GM18505 (cell line): Measurements from ENCODE around the gene ASNS.
"Not testable (repeated sequence)": the region's sequence is repeated elsewhere in the genome, so short reads cannot be mapped to it uniquely, and the experiment has no call there.

Experiments
- ATAC-seq: cut with Tn5 transposase; IDR thresholded peaks from one replicate; pipeline ENCODE4 v1.9.1; 2021; ENCODE audit not compliant: unreplicated experiment
- POLR2A ChIP-seq: IDR thresholded peaks from 4 replicates; pipeline ENCODE4 v1.6.1; 2011; ENCODE audit warnings: borderline replicate concordance; ENCODE audit not compliant: insufficient read depth, insufficient read length; ENCODE audit errors: extremely low read depth

Gene ASNS

DNA sequence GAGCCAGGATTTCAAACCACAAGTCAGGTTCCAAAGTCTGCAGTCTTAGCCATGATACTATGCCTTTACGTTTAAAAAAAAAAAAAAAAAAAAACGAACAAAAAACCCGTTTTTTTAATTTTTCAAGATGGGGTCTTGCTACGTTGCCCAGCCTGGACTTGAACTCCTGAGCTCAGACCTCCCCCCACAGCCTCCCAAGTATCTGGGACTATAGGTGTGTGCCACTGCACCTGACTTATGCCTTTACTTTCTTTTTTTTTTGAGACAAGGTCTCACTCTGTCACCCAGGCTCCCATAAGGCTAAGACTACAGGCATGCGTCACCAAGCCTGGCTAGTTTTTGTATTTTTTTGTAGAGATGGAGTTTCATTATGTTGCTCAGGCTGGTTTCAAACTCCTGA lies 14.7 kb downstream of the ASNS start:
- TF ChIP-seq POLR2A = no peak
- ATAC-seq = no peak

DNA sequence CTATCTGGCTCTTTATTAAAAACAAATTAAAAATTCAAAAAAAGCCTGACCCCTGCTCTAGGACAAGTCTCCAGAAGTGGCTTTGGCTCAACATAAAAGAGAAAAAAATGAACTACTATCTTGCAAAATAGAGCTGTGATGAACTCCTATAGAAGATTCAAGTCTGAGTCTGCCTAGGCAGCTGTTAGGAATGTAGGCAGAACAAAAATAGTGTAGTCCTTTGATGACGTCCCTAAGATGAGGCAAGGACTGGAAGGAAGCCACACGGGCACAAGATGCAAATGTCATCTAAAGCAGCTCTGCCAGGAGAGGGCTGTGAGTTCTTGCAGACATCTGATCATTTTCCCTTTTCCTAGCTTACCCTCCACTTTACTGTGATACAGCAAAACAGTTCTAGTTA lies 20.5 kb downstream of the ASNS start:
- no peak for ATAC-seq
- TF ChIP-seq POLR2A = no peak

DNA sequence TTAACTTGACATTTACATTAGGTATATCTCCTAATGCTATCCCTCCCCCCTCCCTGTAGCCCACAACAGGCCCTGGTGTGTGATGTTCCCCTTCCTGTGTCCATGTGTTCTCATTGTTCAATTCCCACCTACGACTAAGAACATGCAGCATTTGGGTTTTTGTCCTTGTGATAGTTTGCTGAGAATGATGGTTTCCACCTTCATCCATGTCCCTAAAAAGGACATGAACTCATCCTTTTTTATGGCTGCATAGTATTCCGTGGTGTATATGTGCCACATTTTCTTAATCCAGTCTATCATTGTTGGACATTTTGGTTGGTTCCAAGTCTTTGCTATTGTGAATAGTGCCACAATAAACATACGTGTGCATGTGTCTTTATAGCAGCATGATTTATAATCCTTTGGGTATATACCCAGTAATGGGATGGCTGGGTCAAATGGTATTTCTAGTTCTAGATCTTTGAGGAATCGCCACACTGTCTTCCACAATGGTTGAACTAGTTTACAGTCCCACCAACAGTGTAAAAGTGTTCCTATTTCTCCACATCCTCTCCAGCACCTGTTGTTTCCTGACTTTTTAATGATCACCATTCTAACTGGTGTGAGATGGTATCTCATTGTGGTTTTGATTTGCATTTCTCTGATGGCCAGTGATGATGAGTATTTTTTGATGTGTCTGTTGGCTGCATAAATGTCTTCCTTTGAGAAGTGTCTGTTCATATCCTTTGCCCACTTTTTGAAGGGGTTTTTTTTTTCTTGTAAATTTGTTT lies 21.8 kb downstream of the ASNS start:
- ATAC-seq = not testable (repeated sequence)

DNA sequence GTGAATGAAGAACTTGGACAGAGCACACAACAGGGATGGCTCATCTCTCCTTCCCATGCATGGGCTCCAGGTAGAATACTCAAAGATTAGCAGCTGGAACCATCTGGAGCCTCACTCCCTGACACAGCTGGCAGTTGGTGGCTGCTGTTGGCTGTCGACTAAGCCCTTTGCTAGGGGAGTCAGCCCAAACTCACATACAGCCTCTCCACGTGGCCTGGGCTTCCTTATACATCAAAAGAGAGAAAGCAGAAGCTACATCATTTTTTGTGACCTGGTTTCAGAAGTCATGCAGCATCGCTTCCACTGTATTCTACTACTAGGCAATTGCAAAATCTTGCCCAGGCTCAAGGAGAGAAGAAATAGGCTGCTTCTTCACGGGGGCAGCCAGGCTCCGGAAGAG lies 24.4 kb downstream of the ASNS start:
- no peak for ATAC-seq
- no peak for TF ChIP-seq POLR2A

DNA sequence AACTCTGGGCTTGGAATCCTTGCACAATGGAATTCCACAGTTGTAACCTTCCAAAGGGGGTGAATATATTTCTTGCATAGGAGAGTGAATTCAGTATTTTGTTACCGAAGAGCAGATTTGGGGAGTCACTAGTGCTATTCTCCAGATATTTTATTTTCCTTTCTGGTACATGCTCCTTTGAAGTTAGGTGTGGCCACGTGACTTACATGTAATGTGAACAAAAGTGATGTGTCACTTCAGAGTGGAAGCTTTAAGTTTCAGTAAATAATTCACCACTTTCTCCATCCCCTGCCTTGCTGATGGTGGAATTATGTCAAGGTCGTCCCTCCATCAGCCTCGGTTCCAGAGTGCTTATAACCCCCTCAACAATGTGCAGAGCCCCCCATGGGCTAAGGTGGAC lies 25.3 kb downstream of the ASNS start:
- TF ChIP-seq POLR2A = no peak
- ATAC-seq = no peak

DNA sequence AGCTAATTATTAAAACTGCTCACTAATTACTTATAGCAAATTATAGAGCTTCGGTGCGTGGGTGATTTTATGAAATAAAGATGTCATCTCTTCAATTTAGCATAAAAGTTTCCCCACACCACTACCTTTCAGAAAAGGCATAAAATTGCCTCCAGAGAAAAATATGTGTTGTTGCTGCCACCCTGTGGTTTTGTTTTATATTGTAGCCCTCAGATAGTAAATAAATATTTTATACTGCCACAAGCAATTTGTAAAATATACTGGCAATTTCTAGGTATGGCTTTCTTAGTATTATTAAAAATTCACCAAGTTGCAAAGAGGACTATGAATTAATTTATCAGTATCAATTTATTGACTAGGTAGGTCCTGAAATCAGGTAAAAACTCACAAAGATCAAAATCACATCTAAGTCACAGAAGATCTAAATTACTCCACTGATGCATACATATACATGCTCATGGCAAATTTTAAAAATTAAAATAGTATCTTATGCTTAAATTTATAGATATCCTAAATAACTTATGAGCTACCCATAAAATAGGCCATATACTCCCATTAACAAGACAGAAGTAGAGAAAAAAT lies 26.5 kb downstream of the ASNS start:
- no peak for ATAC-seq
- TF ChIP-seq POLR2A = no peak

DNA sequence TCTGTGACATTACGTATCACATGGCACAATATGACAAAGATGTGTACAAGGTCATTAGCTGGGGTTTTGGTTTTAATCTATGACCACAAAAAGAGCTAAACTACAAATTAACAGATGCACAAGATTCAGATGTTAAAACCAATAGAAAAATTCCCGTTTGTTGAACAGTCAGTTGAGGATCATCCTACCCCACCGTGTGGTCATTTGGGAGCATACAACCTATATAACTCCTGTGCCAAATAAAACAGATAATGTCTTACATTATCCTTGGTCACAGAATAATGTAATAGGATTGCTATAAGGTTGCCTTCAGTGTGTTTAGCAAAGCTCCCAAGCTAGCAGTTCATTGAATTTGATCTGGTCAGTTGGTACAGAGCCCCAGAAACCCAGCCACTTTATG lies 28.2 kb downstream of the ASNS start:
- ATAC-seq = no peak
- no peak for TF ChIP-seq POLR2A

DNA sequence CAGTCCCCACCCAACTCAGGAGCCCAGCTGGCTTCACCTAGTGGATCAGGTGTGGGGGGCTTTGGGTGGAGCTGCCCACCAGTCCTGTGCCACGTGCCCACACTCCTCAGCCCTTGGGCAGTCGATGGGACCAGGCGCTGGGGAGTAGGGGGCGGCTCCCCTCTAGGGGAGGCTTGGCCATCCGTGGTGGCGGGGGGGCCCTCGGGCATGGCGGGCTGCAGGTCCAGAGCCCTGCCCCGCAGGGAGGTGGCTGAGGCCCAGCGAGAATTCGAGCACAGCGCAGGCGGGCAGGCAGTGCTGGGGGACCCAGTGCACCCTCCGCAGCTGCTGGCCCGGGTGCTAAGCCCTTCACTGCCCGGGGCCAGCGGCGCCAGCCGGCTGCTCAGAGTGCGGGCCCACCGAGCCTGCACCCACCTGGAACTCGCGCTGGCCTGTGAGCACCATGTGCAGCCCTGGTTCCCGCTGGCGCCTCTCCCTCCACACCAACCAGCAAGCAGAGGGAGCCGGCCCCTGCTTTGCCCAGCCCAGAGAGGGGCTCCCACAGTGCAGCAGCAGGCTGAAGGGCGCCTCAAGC lies 29.3 kb downstream of the ASNS start:
- TF ChIP-seq POLR2A = no peak
- no peak for ATAC-seq

DNA sequence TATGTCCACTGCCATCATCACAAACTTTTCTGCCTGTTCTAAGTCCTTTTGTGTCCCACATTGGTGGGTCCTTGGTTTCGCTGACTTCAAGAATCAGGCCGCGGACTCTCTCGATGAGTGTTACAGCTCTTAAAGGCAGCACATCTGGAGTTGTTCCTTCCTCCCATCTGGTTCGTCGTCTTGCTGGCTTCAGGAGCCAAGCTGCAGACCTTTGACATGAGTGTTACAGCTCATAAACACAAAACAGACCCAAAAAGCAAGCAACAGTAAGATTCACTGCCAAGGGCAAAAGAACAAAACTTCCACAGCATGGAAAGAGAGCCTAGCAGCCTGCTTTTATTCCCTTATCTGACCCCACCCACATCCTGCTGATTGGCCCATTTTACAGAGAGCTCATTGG lies 30.2 kb downstream of the ASNS start:
- ATAC-seq = no peak
- TF ChIP-seq POLR2A = no peak

DNA sequence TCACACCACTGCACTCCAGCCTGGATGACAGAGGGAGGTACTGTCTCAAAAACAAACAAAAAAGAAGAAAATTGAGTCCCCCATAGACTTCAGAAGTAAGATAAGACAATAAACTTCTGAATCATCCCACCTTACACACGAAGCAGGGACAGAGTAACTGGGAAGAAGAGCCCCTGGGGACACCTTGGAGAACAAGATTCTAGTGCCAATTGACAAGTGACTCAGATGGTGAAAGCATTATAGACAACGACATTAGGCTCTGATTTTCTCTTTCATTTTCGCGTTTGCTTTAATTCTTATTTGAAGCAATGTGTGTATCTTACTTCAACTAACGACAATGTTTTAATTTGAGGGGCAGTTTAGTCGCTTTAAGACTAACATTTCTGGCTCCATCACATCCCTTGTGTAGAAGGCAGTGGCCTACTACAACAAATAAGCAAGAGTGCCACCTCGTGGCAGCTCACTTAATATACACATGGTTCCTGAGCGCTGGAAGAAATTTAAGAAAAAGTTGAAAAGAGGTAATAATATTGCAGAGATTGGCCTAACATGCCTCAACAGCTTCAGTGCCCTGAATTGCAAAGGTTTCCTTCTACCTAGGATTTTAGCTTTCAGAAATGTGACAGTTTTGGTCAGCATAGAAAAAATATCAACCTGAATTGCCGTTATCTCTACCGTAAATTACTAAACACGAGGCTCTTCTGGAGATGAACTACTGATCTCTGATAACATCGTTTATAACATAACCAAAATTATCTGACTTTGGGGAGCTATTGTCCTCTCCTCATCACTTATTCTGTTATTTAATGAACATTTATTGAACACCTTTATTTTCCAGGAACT lies 36.7 kb downstream of the ASNS start:
- peak; percentile 69 for ATAC-seq
- no peak for TF ChIP-seq POLR2A

DNA sequence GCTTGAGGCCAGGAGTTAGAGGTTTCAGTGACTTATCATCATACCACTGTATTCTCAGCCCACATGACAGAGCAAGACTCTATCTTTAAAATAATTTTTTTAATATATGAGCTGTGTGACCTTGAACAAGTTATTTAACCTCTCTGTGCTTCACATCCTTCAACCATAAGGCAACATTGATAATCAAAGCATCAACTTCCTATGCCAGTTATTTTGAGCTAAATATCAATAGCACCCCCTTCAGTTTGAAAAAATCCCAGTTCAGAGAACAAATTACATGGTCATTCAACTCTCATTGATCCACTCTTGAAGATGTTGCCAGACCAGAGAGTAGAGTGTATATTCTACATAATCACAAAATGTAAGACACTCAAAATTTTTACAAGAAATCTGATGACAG lies 53.0 kb downstream of the ASNS start:
- ATAC-seq = no peak
- TF ChIP-seq POLR2A = no peak

DNA sequence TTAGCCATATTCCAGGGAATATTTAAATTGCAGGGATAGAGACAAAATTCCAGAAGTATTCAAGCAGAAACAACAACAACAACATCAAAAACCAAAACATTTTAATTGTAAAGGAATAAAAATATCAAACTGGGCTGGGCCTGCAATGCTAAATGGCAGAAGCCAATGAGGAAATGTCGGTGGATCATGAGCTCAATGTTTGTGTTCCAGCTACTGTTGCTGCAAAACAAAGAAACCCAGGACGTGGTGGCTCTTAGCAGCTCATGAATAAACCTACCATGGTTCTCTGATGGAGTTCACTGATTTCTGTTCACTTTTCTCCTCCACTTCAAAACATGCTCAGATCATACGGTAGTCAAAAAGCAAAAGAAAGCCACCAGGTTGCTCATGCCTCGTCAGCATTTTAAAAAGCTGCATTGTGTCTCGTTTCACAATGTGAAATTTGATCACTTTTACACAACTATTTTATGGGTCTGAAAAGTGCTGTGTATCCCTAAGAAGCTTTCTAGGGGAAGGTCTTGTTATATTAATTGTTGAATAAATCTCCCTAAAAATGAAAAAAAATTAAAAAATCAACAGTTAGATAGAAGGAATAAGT lies 54.0 kb downstream of the ASNS start:
- no peak for ATAC-seq
- no peak for TF ChIP-seq POLR2A
